ENCODE results near the gene HACD2.

Gene HACD2

GRCh38 chr3:123629747-123630047, 44.8 kb upstream of the HACD2 start:
- ATAC-seq (ENCODE audit: low read depth), result no peak
- H3K36me3 ChIP-seq (ENCODE audit: low read depth), result no peaks in the 10 kb centered on the region
- H3K27ac ChIP-seq (ENCODE audit: poor library complexity, severe bottlenecking), result no peak overlapping the region

GRCh38 chr3:123628996-123629746, 44.3 kb upstream of the HACD2 start:
- Histone ChIP-seq H3K4me3 (ENCODE audit: severe bottlenecking) (no peak overlapping the region), H3K27me3 (ENCODE audit: insufficient read depth, poor library complexity, severe bottlenecking) (no peaks in the 10 kb centered on the region), H3K36me3 (ENCODE audit: low read depth) (no peaks in the 10 kb centered on the region), H3K27ac (ENCODE audit: poor library complexity, severe bottlenecking) (no peak overlapping the region), H3K4me1 (ENCODE audit: insufficient read depth, poor library complexity, severe bottlenecking) (peaks cover 6% of the 10 kb centered on the region), H3K9me3 (ENCODE audit: severe bottlenecking) (no peaks in the 10 kb centered on the region)
- DNase-seq (ENCODE audit: low spot score), result no peak
- TF ChIP-seq CTCF (IDR thresholded peaks at IDR 0.05; ENCODE audit: poor library complexity, severe bottlenecking), result no peak
- no peak for ATAC-seq (ENCODE audit: low read depth)

More at GRCh38 chr3:123629747-123630047, 44.8 kb upstream of the HACD2 start:
- H3K9me3 ChIP-seq (ENCODE audit: severe bottlenecking), result no peaks in the 10 kb centered on the region
- no peak for DNase-seq (ENCODE audit: low spot score)
- no peaks in the 10 kb centered on the region for H3K27me3 ChIP-seq (ENCODE audit: insufficient read depth, poor library complexity, severe bottlenecking)
- no peak for TF ChIP-seq CTCF (IDR thresholded peaks at IDR 0.05; ENCODE audit: poor library complexity, severe bottlenecking)
- no peak overlapping the region for H3K4me3 ChIP-seq (ENCODE audit: severe bottlenecking)
- H3K4me1 ChIP-seq (ENCODE audit: insufficient read depth, poor library complexity, severe bottlenecking), result peaks cover under 1% of the 10 kb centered on the region

- no peak for TF ChIP-seq CTCF (IDR thresholded peaks at IDR 0.05; ENCODE audit: poor library complexity, severe bottlenecking)
- no peaks in the 10 kb centered on the region for H3K27me3 ChIP-seq (ENCODE audit: insufficient read depth, poor library complexity, severe bottlenecking)
These were observed 43.1 kb upstream of the HACD2 start for GRCh38 chr3:123627673-123628670.

GRCh38 chr3:123626881-123627280, 42.0 kb upstream of the HACD2 start:
- H3K9me3 ChIP-seq (ENCODE audit: severe bottlenecking), result no peaks in the 10 kb centered on the region
- no peak overlapping the region for H3K27ac ChIP-seq (ENCODE audit: poor library complexity, severe bottlenecking)
- DNase-seq (ENCODE audit: low spot score), result no peak
- H3K27me3 ChIP-seq (ENCODE audit: insufficient read depth, poor library complexity, severe bottlenecking), result no peaks in the 10 kb centered on the region
- H3K36me3 ChIP-seq (ENCODE audit: low read depth), result no peaks in the 10 kb centered on the region
- no peak overlapping the region for H3K4me3 ChIP-seq (ENCODE audit: severe bottlenecking)
- no peak for ATAC-seq (ENCODE audit: low read depth)
- peaks cover 23% of the 10 kb centered on the region for H3K4me1 ChIP-seq (ENCODE audit: insufficient read depth, poor library complexity, severe bottlenecking)
- TF ChIP-seq CTCF (IDR thresholded peaks at IDR 0.05; ENCODE audit: poor library complexity, severe bottlenecking), result no peak

More at GRCh38 chr3:123627673-123628670, 43.1 kb upstream of the HACD2 start:
- ATAC-seq (ENCODE audit: low read depth) (no peak), DNase-seq (ENCODE audit: low spot score) (no peak)
- Histone ChIP-seq H3K36me3 (ENCODE audit: low read depth) (no peaks in the 10 kb centered on the region), H3K27ac (ENCODE audit: poor library complexity, severe bottlenecking) (no peak overlapping the region), H3K4me1 (ENCODE audit: insufficient read depth, poor library complexity, severe bottlenecking) (peaks cover 18% of the 10 kb centered on the region), H3K9me3 (ENCODE audit: severe bottlenecking) (no peaks in the 10 kb centered on the region), H3K4me3 (ENCODE audit: severe bottlenecking) (no peak overlapping the region)

Measured in RWPE2 (cell line).